HEK293 (cell line): ENCODE results near the gene RIPOR3.

Source experiments
- TCF7L2 ChIP-seq: IDR thresholded peaks from 2 replicates; pipeline ENCODE4 v1.6.1; 2011; ENCODE audit warnings: low read depth, mild to moderate bottlenecking, inconsistent platforms, low read length, moderate library complexity, borderline replicate concordance
- ZNF549 ChIP-seq: fragments of 450-650 bp; IDR thresholded peaks from 2 replicates; pipeline ENCODE4 v1.5.1; 2018; ENCODE audit warnings: missing biosample characterization, missing genetic modification characterization, mild to moderate bottlenecking, inconsistent platforms, moderate library complexity
- TF ChIP-seq, protein P1 (sequence below): fragments of 450-650 bp; formaldehyde crosslinking; IDR thresholded peaks from 2 replicates; pipeline ENCODE4 v1.5.1; 2016; ENCODE audit warnings: missing biosample characterization, missing genetic modification characterization

DNA sequence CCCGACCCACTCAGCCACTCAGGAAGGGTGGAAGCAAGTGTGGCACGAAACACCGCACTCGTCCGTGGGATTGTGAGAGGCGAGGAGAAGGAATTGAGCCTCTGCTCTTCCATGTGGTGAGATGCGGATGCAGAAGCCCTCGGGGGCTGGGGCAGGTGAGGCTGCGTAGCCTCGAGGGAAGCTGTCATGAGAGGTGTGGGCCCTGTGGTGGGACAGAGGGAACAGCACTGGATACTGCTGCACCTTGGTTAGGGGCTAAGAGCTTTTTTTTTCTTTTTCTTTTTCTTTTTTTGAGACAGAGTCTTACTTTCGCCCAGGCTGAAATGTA, 94.7 kb downstream of the RIPOR3 start:
- TF ChIP-seq, protein P1, sequence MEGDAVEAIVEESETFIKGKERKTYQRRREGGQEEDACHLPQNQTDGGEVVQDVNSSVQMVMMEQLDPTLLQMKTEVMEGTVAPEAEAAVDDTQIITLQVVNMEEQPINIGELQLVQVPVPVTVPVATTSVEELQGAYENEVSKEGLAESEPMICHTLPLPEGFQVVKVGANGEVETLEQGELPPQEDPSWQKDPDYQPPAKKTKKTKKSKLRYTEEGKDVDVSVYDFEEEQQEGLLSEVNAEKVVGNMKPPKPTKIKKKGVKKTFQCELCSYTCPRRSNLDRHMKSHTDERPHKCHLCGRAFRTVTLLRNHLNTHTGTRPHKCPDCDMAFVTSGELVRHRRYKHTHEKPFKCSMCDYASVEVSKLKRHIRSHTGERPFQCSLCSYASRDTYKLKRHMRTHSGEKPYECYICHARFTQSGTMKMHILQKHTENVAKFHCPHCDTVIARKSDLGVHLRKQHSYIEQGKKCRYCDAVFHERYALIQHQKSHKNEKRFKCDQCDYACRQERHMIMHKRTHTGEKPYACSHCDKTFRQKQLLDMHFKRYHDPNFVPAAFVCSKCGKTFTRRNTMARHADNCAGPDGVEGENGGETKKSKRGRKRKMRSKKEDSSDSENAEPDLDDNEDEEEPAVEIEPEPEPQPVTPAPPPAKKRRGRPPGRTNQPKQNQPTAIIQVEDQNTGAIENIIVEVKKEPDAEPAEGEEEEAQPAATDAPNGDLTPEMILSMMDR, result no peak
- TF ChIP-seq TCF7L2 (no peak), ZNF549 (no peak)
